ENCODE data around the gene NUMA1.

The NUMA1 gene

GRCh38 chr11:72102946-72103753, 22.8 kb upstream of the NUMA1 start, which contains the start of gene LAMTOR1:
TSS of gene LAMTOR1 (minus strand) at chr11:72103297. CDS start at chr11:72103224, 73 bp downstream.
- peak; percentile 74 for DNase-seq (ENCODE audit: low spot score)

GRCh38 chr11:72102631-72102945, 22.2 kb upstream of the NUMA1 start:
- DNase-seq (ENCODE audit: low spot score) = no peak

GRCh38 chr11:72102162-72102561, 21.8 kb upstream of the NUMA1 start:
- no peak for DNase-seq (ENCODE audit: low spot score)

- DNase-seq (ENCODE audit: low spot score) = no peak
Observed at GRCh38 chr11:72100462-72100861, 20.1 kb upstream of the NUMA1 start.

GRCh38 chr11:72100009-72100408, 19.7 kb upstream of the NUMA1 start:
- DNase-seq (ENCODE audit: low spot score) = no peak

GRCh38 chr11:72098741-72099140, 18.4 kb upstream of the NUMA1 start:
- no peak for DNase-seq (ENCODE audit: low spot score)

- DNase-seq (ENCODE audit: low spot score) = peak; percentile 49
Observed at GRCh38 chr11:72091292-72091691, 10.9 kb upstream of the NUMA1 start.

GRCh38 chr11:72088076-72088808, 7.9 kb upstream of the NUMA1 start:
- DNase-seq (ENCODE audit: low spot score) = no peak

GRCh38 chr11:72085621-72086351, 5.4 kb upstream of the NUMA1 start:
- no peak for DNase-seq (ENCODE audit: low spot score)

- no peak for DNase-seq (ENCODE audit: low spot score)
Observed at GRCh38 chr11:72084965-72085364, 4.6 kb upstream of the NUMA1 start.

GRCh38 chr11:72084076-72084475, 3.7 kb upstream of the NUMA1 start:
- no peak for DNase-seq (ENCODE audit: low spot score)

- no peak for DNase-seq (ENCODE audit: low spot score)
Observed at GRCh38 chr11:72083414-72083813, 3.1 kb upstream of the NUMA1 start.

GRCh38 chr11:72081821-72082453, 1.6 kb upstream of the NUMA1 start:
- DNase-seq (ENCODE audit: low spot score) = no peak

- no peak for DNase-seq (ENCODE audit: low spot score)
Observed at GRCh38 chr11:72081184-72081644, 872 bp upstream of the NUMA1 start.

- DNase-seq (ENCODE audit: low spot score) = peak; percentile 23
Observed at GRCh38 chr11:72079819-72080325, 470 bp downstream of the NUMA1 start.

GRCh38 chr11:72078477-72078876, 1.9 kb downstream of the NUMA1 start:
- no peak for DNase-seq (ENCODE audit: low spot score)

- no peak for DNase-seq (ENCODE audit: low spot score)
Observed at GRCh38 chr11:72075756-72076155, 4.6 kb downstream of the NUMA1 start.

- no peak for DNase-seq (ENCODE audit: low spot score)
Observed at GRCh38 chr11:72075109-72075508, 5.2 kb downstream of the NUMA1 start.

GRCh38 chr11:72072348-72072747, 8.0 kb downstream of the NUMA1 start:
- DNase-seq (ENCODE audit: low spot score) = no peak

- no peak for DNase-seq (ENCODE audit: low spot score)
Observed at GRCh38 chr11:72070491-72070890, 9.9 kb downstream of the NUMA1 start.

- DNase-seq (ENCODE audit: low spot score) = no peak
Observed at GRCh38 chr11:72069787-72070251, 10.5 kb downstream of the NUMA1 start.

- no peak for DNase-seq (ENCODE audit: low spot score)
Observed at GRCh38 chr11:72069200-72069599, 11.1 kb downstream of the NUMA1 start.
